PFSK-1 (cell line): ENCODE data around the gene GINS1.

ENCODE experiments used
- FOXP2 ChIP-seq: optimal IDR thresholded peaks from 2 replicates; pipeline ENCODE3; 2011; ENCODE audit warnings: borderline replicate concordance, control low read depth, inconsistent platforms; ENCODE audit not compliant: insufficient read depth; ENCODE audit errors: extremely low read length, extremely low read depth
- POLR2AphosphoS5 ChIP-seq: IDR thresholded peaks from 2 replicates; pipeline ENCODE4 v1.6.1; 2012; ENCODE audit warnings: low read depth, mild to moderate bottlenecking, control low read depth, low read length, moderate library complexity
- SIN3A ChIP-seq: IDR thresholded peaks from 2 replicates; pipeline ENCODE4 v1.6.1; 2012; ENCODE audit warnings: mild to moderate bottlenecking, low read length, moderate library complexity, borderline replicate concordance; ENCODE audit not compliant: insufficient read depth
- TAF1 ChIP-seq: IDR thresholded peaks from 2 replicates; pipeline ENCODE4 v1.6.1; 2012; ENCODE audit warnings: low read length, control low read depth, borderline replicate concordance; ENCODE audit not compliant: insufficient read depth
- TF ChIP-seq, protein P1 (sequence below), 2 experiments: IDR thresholded peaks; 2 replicates each; pipeline versions ENCODE4 v1.6.1 to v1.8.0; 2011 to 2012; ENCODE audit warnings: low read depth in 2 of 2, low read length in 2 of 2, control low read depth in 1 of 2, inconsistent platforms in 1 of 2, mild to moderate bottlenecking in 1 of 2, moderate library complexity in 1 of 2; ENCODE audit not compliant: insufficient read depth in 1 of 2

DNA sequence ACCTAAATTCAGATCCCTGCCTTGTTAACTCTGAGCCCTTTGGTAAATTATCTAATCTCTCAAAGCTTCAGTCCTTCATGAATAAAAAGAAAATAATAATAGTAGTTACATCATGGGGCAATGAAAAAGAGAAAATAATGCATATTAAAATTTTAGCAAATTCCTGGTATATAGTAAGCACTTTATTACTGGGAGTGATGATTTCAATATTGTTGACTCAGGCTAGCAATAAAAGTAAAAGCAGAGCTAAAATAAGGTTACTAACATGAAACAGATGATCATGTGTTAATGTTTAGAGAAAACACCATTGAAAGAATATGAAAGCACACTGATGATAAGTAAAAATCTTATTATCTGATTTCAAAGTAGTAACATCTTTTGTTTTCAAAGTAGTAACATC, 13.6 kb downstream of the GINS1 start:
- TF ChIP-seq POLR2AphosphoS5 (no peak), TAF1 (no peak), SIN3A (no peak), FOXP2 (no peak)
- TF ChIP-seq, protein P1, sequence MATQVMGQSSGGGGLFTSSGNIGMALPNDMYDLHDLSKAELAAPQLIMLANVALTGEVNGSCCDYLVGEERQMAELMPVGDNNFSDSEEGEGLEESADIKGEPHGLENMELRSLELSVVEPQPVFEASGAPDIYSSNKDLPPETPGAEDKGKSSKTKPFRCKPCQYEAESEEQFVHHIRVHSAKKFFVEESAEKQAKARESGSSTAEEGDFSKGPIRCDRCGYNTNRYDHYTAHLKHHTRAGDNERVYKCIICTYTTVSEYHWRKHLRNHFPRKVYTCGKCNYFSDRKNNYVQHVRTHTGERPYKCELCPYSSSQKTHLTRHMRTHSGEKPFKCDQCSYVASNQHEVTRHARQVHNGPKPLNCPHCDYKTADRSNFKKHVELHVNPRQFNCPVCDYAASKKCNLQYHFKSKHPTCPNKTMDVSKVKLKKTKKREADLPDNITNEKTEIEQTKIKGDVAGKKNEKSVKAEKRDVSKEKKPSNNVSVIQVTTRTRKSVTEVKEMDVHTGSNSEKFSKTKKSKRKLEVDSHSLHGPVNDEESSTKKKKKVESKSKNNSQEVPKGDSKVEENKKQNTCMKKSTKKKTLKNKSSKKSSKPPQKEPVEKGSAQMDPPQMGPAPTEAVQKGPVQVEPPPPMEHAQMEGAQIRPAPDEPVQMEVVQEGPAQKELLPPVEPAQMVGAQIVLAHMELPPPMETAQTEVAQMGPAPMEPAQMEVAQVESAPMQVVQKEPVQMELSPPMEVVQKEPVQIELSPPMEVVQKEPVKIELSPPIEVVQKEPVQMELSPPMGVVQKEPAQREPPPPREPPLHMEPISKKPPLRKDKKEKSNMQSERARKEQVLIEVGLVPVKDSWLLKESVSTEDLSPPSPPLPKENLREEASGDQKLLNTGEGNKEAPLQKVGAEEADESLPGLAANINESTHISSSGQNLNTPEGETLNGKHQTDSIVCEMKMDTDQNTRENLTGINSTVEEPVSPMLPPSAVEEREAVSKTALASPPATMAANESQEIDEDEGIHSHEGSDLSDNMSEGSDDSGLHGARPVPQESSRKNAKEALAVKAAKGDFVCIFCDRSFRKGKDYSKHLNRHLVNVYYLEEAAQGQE (IDR thresholded peaks at IDR 0.05; ENCODE audit: insufficient read depth in 1 of 2, low read depth in 2 of 2, low read length in 2 of 2) = no peak
